ENCODE data around the gene MYCT1. TPM values are rescaled to one million over a fixed set of nuclear protein-coding genes. Genes with fewer than 3 reads are reported as not detected.
"Not testable (repeated sequence)": the region's sequence is repeated elsewhere in the genome, so short reads cannot be mapped to it uniquely, and the experiment has no call there.

The MYCT1 gene
- total and polyA plus RNA-seq, 10 donors = 8.8 to 67.4 (median 53.1) TPM

DNA sequence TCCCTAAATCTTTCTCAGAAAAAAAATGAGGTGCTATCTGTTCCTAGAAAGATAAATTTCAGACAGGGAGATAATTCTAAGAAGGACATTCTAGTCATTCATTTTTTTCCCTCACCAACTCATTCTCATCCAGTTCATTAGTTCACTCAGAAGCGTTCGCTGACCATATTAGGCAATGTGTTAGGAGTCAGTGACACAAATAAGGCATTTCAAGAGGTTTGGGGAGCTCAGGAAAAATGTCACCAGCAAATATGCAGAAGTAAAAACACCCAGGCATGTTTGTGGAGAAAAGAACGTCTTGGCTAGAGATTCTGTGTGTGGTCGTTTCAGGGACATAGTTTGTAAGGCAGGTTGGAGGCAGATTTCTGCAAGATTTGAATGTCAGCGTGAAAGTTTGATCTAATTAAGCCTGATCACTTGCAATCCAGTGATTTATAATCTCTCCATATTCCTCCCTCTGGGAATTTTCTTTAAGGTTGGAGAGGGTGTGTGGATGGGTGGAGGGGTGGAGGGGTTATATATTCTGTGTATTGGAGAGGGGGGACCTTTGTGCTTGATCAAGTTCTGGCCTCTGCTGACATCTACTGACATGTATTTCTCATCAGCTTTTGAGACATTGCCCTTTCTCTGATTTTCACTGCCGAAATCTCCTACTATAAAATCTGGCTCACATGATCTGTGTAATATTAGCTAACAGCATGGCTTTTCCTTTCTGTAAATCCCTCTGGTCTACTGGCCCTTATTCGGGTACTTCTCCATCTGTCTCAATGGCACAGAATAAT is 3.6 kb downstream of the MYCT1 start:
- Histone ChIP-seq H3K27me3 (replicated peaks in 1 of 7) (peaks cover 0 to 20% (median 0%) of the 10 kb centered on the region in 7 donors), H3K36me3 (no peaks in the 10 kb centered on the region), H3K27ac (peak overlapping the region; percentile 0 to 78 (median 38)), H3K4me3 (peak overlapping the region; percentile 8 to 63 (median 25)), H3K4me1 (peaks cover 0 to 14% (median 0%) of the 10 kb centered on the region in 6 donors), H3K9me3 (no peaks in the 10 kb centered on the region)
- DNase-seq = no peak
- intact Hi-C loops (cut with DNase I; ENCODE audit: low total_unique reads) = no loop called here
- TF ChIP-seq POLR2AphosphoS5 (IDR thresholded peaks at IDR 0.05) (no peak), POLR2A (IDR thresholded peaks at IDR 0.05) (no peak)
- TF ChIP-seq, protein P1, sequence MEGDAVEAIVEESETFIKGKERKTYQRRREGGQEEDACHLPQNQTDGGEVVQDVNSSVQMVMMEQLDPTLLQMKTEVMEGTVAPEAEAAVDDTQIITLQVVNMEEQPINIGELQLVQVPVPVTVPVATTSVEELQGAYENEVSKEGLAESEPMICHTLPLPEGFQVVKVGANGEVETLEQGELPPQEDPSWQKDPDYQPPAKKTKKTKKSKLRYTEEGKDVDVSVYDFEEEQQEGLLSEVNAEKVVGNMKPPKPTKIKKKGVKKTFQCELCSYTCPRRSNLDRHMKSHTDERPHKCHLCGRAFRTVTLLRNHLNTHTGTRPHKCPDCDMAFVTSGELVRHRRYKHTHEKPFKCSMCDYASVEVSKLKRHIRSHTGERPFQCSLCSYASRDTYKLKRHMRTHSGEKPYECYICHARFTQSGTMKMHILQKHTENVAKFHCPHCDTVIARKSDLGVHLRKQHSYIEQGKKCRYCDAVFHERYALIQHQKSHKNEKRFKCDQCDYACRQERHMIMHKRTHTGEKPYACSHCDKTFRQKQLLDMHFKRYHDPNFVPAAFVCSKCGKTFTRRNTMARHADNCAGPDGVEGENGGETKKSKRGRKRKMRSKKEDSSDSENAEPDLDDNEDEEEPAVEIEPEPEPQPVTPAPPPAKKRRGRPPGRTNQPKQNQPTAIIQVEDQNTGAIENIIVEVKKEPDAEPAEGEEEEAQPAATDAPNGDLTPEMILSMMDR (IDR thresholded peaks at IDR 0.05 in 8 of 11, conservative IDR thresholded peaks at IDR 0.05 in 3 of 11) = peak in 1 of 11 experiments; percentile 6
- 5 to 10% (median 8%) methylated on average over 7 of the region's 7 CpGs for WGBS, 5 donors

DNA sequence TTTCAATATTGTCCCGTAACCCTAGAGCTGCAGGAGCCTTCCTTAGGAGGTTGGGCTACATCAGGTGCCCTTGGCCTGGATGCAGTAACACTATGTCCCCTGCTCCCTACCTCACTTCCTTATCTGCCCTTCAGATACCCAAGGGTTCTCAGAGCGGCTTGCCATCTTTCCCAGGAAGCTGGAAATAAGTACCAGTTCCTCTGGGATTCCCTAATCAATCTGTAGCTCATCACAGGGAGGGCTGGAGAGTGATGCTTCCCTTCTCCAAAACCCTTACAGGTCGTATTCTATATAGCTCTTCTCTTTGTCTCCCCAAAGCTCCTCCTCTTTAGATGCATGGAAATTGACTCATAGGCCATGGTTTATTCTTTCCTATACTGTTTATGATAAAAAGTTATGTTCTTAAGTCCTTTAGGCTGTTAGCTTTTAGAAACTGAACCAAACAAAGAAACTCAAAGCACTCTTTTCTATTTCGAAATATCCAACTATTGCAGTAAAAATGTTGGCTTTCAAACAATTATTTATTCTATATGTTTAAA is 4.2 kb downstream of the MYCT1 start:
- intact Hi-C loops (cut with DNase I; ENCODE audit: low total_unique reads) = no loop called here
- Histone ChIP-seq H3K4me1 (peaks cover 0 to 10% (median 0%) of the 10 kb centered on the region in 6 donors), H3K27ac (peak overlapping the region; percentile 0 to 76 (median 32)), H3K9me3 (peaks cover 0 to 1% (median 0%) of the 10 kb centered on the region in 8 donors), H3K36me3 (no peaks in the 10 kb centered on the region), H3K27me3 (replicated peaks in 1 of 7) (peaks cover 0 to 20% (median 0%) of the 10 kb centered on the region in 7 donors), H3K4me3 (peak overlapping the region in 5 of 8 donors; percentile 8 to 63 (median 33))
- TF ChIP-seq, protein P1 (IDR thresholded peaks at IDR 0.05 in 8 of 11, conservative IDR thresholded peaks at IDR 0.05 in 3 of 11) = no peak
- no peak for TF ChIP-seq POLR2AphosphoS5 (IDR thresholded peaks at IDR 0.05)
- TF ChIP-seq POLR2A (IDR thresholded peaks at IDR 0.05) = no peak
- WGBS, 5 donors = 35 to 57% (median 48%) methylated on average over 4 of the region's 4 CpGs
- no peak for DNase-seq

DNA sequence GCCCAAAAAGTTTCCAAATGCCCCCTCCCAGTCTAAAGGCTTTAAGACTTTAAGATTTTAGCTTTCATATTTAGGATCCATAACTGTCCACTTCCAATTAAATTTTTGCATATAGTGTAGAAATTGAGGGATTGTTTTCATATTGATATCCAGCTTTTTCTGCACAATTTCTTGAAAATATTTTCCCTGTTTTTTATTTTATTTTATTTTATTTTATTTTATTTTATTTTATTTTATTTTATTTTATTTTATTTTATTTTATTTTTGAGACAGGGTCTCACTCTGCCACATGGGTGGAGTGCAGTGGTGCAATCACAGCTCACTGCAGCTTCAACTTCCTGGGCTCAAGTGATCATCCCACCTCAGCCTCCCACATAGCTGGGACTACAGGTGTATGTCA is 6.1 kb downstream of the MYCT1 start:
- intact Hi-C loops (cut with DNase I; ENCODE audit: low total_unique reads); DNase-seq; H3K36me3 ChIP-seq; H3K27ac ChIP-seq; H3K4me3 ChIP-seq: not testable (repeated sequence)
- Histone ChIP-seq H3K9me3 (peaks cover 0 to 18% (median 13%) of the 10 kb centered on the region in 8 donors), H3K4me1 (peaks cover 0 to 10% (median 0%) of the 10 kb centered on the region in 6 donors), H3K27me3 (replicated peaks in 1 of 7) (peaks cover 0 to 20% (median 0%) of the 10 kb centered on the region in 7 donors)

DNA sequence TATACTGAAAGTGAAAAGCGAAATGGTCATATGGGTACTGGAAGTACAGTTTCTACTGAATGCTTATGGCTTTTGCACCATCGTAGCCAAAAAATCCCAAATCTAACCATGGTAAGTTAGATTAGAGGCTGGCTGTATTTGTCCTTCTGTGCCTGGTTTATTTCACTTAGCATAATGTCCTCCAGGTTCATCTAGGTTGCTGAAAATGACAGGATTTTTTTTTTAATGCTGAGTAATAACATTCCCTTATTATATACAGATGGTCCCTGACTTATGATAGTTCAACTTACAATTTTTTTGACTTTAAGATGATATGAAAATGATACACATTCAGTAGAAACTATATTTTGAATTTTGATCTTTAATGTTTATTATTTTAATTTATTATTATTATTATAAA is 7.6 kb downstream of the MYCT1 start:
- no peak overlapping the region for H3K4me3 ChIP-seq
- TF ChIP-seq POLR2A (IDR thresholded peaks at IDR 0.05) (no peak), POLR2AphosphoS5 (IDR thresholded peaks at IDR 0.05) (no peak)
- TF ChIP-seq, protein P1 (IDR thresholded peaks at IDR 0.05 in 8 of 11, conservative IDR thresholded peaks at IDR 0.05 in 3 of 11) = no peak
- H3K27me3 ChIP-seq (replicated peaks in 1 of 7) = peaks cover 0 to 17% (median 0%) of the 10 kb centered on the region in 7 donors
- intact Hi-C loops (cut with DNase I; ENCODE audit: low total_unique reads) = no loop called here
- 62 to 79% (median 69%) methylated on average over 2 of the region's 2 CpGs for WGBS, 5 donors
- H3K36me3 ChIP-seq = no peaks in the 10 kb centered on the region
- no peak for DNase-seq
- peaks cover 0 to 10% (median 0%) of the 10 kb centered on the region in 6 donors for H3K4me1 ChIP-seq
- H3K27ac ChIP-seq = peak overlapping the region in 1 of 8 donors; percentile 0
- peaks cover 0 to 18% (median 13%) of the 10 kb centered on the region in 8 donors for H3K9me3 ChIP-seq
